Nephron progenitor cell (in vitro differentiated cells): ENCODE data around the gene RNF41.

Experiments
- DNase-seq: peaks from one replicate; pipeline ENCODE4 v3.0.0; 2021
- H3K27ac Mint-ChIP-seq: 2 replicates; pipeline ENCODE4 v1.8.0; 2021; ENCODE audit warnings: mild to moderate bottlenecking, moderate library complexity, mixed read lengths
- H3K27me3 Mint-ChIP-seq: 2 replicates; pipeline ENCODE4 v1.8.0; 2021; ENCODE audit warnings: mild to moderate bottlenecking, low read depth, mixed read lengths; ENCODE audit not compliant: poor library complexity
- H3K36me3 Mint-ChIP-seq: 2 replicates; pipeline ENCODE4 v1.8.0; 2021; ENCODE audit warnings: low read depth, mixed read lengths
- H3K4me1 Mint-ChIP-seq: 2 replicates; pipeline ENCODE4 v1.8.0; 2021; ENCODE audit warnings: mixed read lengths
- H3K4me3 Mint-ChIP-seq: 2 replicates; pipeline ENCODE4 v1.8.0; 2021; ENCODE audit warnings: mild to moderate bottlenecking, moderate library complexity, mixed read lengths
- H3K9me3 Mint-ChIP-seq: 2 replicates; pipeline ENCODE4 v1.8.0; 2021; ENCODE audit warnings: mild to moderate bottlenecking, moderate library complexity, mixed read lengths
- CTCF ChIP-seq: fragments of 200-600 bp; sonication (generic); IDR thresholded peaks from 2 replicates; pipeline ENCODE4 v1.5.0; 2021; ENCODE audit warnings: antibody characterized with exemption

The RNF41 gene

DNA sequence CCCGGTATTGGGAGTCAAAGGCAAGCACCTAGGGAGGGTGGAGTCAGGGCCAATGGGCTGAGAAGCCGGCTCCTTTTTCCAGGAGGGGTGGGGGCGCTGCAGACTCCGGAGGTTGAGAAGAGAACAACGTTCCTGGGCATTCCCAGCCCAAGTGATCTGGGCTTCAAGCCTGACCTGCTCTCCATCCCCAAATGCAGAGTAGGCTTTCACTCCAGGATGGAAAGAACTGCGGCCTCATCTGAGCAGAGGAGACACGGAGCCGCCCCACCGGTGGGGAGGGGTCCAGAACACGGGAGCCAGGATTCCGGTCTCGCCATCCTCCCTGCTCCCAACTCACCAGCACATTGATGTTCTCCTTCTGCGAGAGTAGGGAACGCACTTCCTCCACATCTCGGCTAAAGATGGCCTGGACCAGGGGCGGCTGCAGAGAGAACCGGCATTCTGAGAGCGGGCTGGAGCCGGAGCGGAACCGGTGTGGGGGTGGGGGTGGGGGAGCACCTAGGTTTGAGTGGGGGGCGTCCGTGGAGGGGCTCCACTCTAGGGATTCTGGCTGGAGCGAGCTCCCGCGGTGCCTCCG is 35.9 kb upstream of the RNF41 start:
- peak; percentile 62 for DNase-seq
- Mint-ChIP-seq H3K27me3 (peaks cover 5% of the 10 kb centered on the region), H3K36me3 (peaks cover 32% of the 10 kb centered on the region), H3K4me1 (peaks cover 34% of the 10 kb centered on the region), H3K9me3 (no peaks in the 10 kb centered on the region), H3K4me3 (peak overlapping the region; percentile 93), H3K27ac (peak overlapping the region; percentile 77)
- no peak for TF ChIP-seq CTCF

- Mint-ChIP-seq H3K4me1 (peaks cover 34% of the 10 kb centered on the region), H3K36me3 (peaks cover 37% of the 10 kb centered on the region)
Observed at GRCh38 chr12:56257071-56257470, 35.3 kb upstream of the RNF41 start.

DNA sequence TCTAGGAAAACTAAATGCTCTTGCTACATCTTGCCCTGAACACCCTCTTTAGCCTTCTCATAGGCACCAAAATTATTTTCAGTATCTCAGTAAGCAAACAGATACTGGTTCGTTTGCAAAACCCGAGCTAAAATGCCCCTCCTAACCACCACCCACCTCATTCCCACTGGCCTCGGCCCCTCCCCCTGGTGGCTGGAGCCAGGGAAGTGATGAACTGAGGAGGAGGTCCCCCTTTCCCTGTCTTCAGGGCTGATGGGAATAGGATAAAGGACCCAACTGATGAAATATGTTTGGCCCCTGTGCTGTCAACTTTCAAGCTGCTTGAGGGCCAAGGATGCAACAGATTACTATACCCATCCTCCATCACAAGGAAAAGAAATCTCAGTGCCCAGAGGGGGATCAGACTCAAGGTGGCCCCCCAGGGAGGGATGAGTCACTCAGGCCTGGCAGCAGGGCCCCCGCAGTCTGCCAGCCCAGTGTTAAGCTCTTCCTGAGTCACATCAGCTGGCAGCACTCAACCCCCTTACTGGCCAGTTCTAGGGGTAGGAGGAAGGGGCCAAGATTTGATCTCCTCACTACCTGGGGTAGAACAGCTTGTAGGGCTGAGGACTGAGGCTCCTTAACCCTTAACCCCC is 34.7 kb upstream of the RNF41 start:
- DNase-seq, result peak; percentile 21
- H3K4me3 Mint-ChIP-seq, result peak overlapping the region; percentile 93
- H3K4me1 Mint-ChIP-seq, result peaks cover 34% of the 10 kb centered on the region
- H3K27me3 Mint-ChIP-seq, result peaks cover 5% of the 10 kb centered on the region
- TF ChIP-seq CTCF, result no peak
- H3K36me3 Mint-ChIP-seq, result peaks cover 43% of the 10 kb centered on the region
- no peaks in the 10 kb centered on the region for H3K9me3 Mint-ChIP-seq
- H3K27ac Mint-ChIP-seq, result peak overlapping the region; percentile 62

More at GRCh38 chr12:56257071-56257470, 35.3 kb upstream of the RNF41 start:
- TF ChIP-seq CTCF, result no peak
- Mint-ChIP-seq H3K27ac (peak overlapping the region; percentile 77), H3K4me3 (peak overlapping the region; percentile 93), H3K27me3 (peaks cover 5% of the 10 kb centered on the region), H3K9me3 (no peaks in the 10 kb centered on the region)
- DNase-seq, result no peak

GRCh38 chr12:56255671-56256070 is 33.9 kb upstream of the RNF41 start:
- Mint-ChIP-seq H3K4me3 (no peak overlapping the region), H3K4me1 (peaks cover 31% of the 10 kb centered on the region), H3K27me3 (peaks cover under 1% of the 10 kb centered on the region), H3K9me3 (no peaks in the 10 kb centered on the region), H3K36me3 (peaks cover 43% of the 10 kb centered on the region), H3K27ac (no peak overlapping the region)
- DNase-seq, result no peak
- no peak for TF ChIP-seq CTCF

DNA sequence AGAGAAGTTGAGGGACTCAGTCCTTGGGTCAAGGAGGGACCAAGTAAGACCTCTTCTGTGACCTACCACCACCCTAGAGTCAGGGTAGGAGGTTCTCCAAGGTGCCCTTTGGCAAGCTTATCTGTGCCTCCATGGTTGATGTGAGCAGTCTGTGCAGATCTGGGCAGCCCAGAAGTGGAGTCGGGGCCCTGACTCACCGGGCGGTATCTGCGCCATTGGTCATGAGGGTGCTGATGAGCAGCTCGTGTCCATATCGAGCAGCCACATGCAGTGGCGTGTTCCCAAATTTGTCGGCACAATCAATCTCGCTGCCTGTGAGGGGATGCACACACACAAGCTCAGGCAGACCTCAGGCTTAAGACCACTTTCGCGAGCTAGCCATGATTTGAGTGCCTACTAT is 31.4 kb upstream of the RNF41 start:
- H3K27me3 Mint-ChIP-seq, result no peaks in the 10 kb centered on the region
- no peak for TF ChIP-seq CTCF
- H3K36me3 Mint-ChIP-seq, result peaks cover 49% of the 10 kb centered on the region
- no peak for DNase-seq
- no peak overlapping the region for H3K27ac Mint-ChIP-seq
- H3K4me3 Mint-ChIP-seq, result no peak overlapping the region
- no peaks in the 10 kb centered on the region for H3K9me3 Mint-ChIP-seq
- H3K4me1 Mint-ChIP-seq, result peaks cover 17% of the 10 kb centered on the region

- Mint-ChIP-seq H3K4me3 (no peak overlapping the region), H3K36me3 (peaks cover 51% of the 10 kb centered on the region), H3K27me3 (no peaks in the 10 kb centered on the region), H3K27ac (no peak overlapping the region), H3K4me1 (peaks cover 17% of the 10 kb centered on the region), H3K9me3 (no peaks in the 10 kb centered on the region)
- no peak for TF ChIP-seq CTCF
- DNase-seq, result no peak
Observed at GRCh38 chr12:56252649-56253048, 30.9 kb upstream of the RNF41 start.
